HG03520 (cell line): Measurements from ENCODE around the gene NRXN3.

Experiments
- ATAC-seq: cut with Tn5 transposase; IDR thresholded peaks from one replicate; pipeline ENCODE4 v1.9.1; 2021; ENCODE audit warnings: mild to moderate bottlenecking, moderate library complexity; ENCODE audit not compliant: unreplicated experiment

Gene NRXN3

GRCh38 chr14:79487632-79488031, 1317.5 kb downstream of the NRXN3 start:
- no peak for ATAC-seq

- ATAC-seq = no peak
Observed at GRCh38 chr14:79491161-79491560, 1321.0 kb downstream of the NRXN3 start.

GRCh38 chr14:79493081-79493645, 1323.0 kb downstream of the NRXN3 start:
- no peak for ATAC-seq

GRCh38 chr14:79496701-79497100, 1326.5 kb downstream of the NRXN3 start:
- ATAC-seq = no peak

- no peak for ATAC-seq
Observed at GRCh38 chr14:79500489-79500888, 1330.3 kb downstream of the NRXN3 start.

- no peak for ATAC-seq
Observed at GRCh38 chr14:79502136-79502750, 1332.1 kb downstream of the NRXN3 start.

GRCh38 chr14:79502751-79503148, 1332.6 kb downstream of the NRXN3 start:
- ATAC-seq = no peak

GRCh38 chr14:79510659-79511058, 1340.5 kb downstream of the NRXN3 start:
- no peak for ATAC-seq

GRCh38 chr14:79511146-79511545, 1341.0 kb downstream of the NRXN3 start:
- ATAC-seq = no peak

- no peak for ATAC-seq
Observed at GRCh38 chr14:79513446-79513845, 1343.3 kb downstream of the NRXN3 start.

GRCh38 chr14:79514700-79515099, 1344.5 kb downstream of the NRXN3 start:
- no peak for ATAC-seq

GRCh38 chr14:79515158-79515557, 1345.0 kb downstream of the NRXN3 start:
- no peak for ATAC-seq

GRCh38 chr14:79516009-79516408, 1345.8 kb downstream of the NRXN3 start:
- no peak for ATAC-seq

- ATAC-seq = no peak
Observed at GRCh38 chr14:79525416-79525815, 1355.2 kb downstream of the NRXN3 start.

GRCh38 chr14:79528828-79529416, 1358.7 kb downstream of the NRXN3 start:
- ATAC-seq = no peak

- no peak for ATAC-seq
Observed at GRCh38 chr14:79530555-79530954, 1360.4 kb downstream of the NRXN3 start.

GRCh38 chr14:79534703-79535353, 1364.7 kb downstream of the NRXN3 start:
- no peak for ATAC-seq

- no peak for ATAC-seq
Observed at GRCh38 chr14:79540394-79540793, 1370.2 kb downstream of the NRXN3 start.

- no peak for ATAC-seq
Observed at GRCh38 chr14:79542121-79542520, 1371.9 kb downstream of the NRXN3 start.

GRCh38 chr14:79543348-79543747, 1373.2 kb downstream of the NRXN3 start:
- no peak for ATAC-seq

- no peak for ATAC-seq
Observed at GRCh38 chr14:79543967-79544697, 1374.0 kb downstream of the NRXN3 start.
